ENCODE measurements around the gene CCDC88B.

The CCDC88B gene

DNA sequence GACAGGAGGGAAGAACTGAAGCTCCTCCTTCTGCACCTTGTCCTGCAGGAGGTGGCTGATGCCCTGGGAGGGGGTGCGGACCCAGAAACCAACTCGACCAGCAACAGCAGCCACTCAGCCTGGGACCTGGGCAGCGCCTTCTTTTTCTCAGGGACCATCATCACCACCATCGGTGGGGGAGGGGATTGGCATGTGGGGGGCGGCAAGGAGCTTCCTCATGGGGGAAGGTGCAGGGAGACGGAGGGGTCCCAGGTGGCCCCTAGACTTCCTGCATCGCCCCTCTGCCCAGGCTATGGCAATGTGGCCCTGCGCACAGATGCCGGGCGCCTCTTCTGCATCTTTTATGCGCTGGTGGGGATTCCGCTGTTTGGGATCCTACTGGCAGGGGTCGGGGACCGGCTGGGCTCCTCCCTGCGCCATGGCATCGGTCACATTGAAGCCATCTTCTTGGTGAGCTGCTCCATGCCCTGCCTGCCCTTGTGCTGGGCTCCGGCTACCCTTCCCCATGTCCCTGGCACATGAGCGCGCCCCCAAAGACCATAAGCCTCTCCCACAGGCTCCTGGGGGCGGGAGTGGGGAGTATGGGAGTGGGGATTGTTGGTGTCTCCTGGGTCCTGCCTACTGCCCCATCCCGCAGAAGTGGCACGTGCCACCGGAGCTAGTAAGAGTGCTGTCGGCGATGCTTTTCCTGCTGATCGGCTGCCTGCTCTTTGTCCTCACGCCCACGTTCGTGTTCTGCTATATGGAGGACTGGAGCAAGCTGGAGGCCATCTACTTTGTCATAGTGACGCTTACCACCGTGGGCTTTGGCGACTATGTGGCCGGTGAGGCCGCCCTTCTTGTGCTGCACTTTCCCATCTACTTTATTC lies 42.9 kb upstream of the CCDC88B start:
- no peak overlapping the region for H3K4me3 ChIP-seq (ENCODE audit: low read length in 2 of 2)
- no peaks in the 10 kb centered on the region for H3K9me3 ChIP-seq (ENCODE audit: control insufficient read depth in 2 of 2, low read length in 2 of 2)
- H3K4me1 ChIP-seq (ENCODE audit: control insufficient read depth in 2 of 2, insufficient read depth in 2 of 2, low read length in 2 of 2) = peaks cover 17 to 23% of the 10 kb centered on the region in 2 donors
- H3K9ac ChIP-seq (ENCODE audit: low read depth in 1 of 2, low read length in 2 of 2) = no peak overlapping the region
- H3K27ac ChIP-seq (ENCODE audit: low read depth in 2 of 2, low read length in 2 of 2) = no peak overlapping the region
- peaks cover 57 to 71% of the 10 kb centered on the region in 2 donors for H3K27me3 ChIP-seq (ENCODE audit: control insufficient read depth in 2 of 2, insufficient read depth in 2 of 2, low read length in 2 of 2)
- no peaks in the 10 kb centered on the region for H3K36me3 ChIP-seq (ENCODE audit: control insufficient read depth in 2 of 2, insufficient read depth in 2 of 2, low read length in 2 of 2)

DNA sequence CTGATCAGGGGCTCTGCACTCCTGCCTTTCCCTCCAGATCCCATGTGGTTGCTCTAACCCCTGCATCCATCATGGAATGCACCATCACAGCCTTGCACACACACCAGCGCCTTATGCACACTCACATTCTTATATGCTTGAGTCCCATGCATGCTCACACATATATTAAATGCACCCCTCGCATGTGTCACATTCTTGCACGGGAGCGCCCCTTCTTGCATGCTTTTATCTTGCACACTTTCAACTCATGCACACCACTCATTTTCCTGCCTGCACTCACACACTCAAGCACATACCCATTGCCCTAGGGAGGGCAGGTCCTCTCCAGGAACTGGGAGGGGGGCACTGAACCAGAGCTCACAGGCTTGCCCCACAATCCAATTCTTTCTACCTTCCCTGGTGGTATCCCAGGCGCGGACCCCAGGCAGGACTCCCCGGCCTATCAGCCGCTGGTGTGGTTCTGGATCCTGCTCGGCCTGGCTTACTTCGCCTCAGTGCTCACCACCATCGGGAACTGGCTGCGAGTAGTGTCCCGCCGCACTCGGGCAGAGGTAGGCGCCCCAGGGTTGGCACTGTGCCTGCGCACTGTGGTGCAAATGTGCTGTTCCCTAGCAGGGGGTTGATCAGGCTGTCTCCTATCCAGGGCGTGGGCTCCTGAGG lies 42.2 kb upstream of the CCDC88B start:
- H3K27me3 ChIP-seq (ENCODE audit: control insufficient read depth in 2 of 2, insufficient read depth in 2 of 2, low read length in 2 of 2) = peaks cover 52 to 65% of the 10 kb centered on the region in 2 donors
- no peaks in the 10 kb centered on the region for H3K36me3 ChIP-seq (ENCODE audit: control insufficient read depth in 2 of 2, insufficient read depth in 2 of 2, low read length in 2 of 2)
- no peak overlapping the region for H3K4me3 ChIP-seq (ENCODE audit: low read length in 2 of 2)
- H3K9ac ChIP-seq (ENCODE audit: low read depth in 1 of 2, low read length in 2 of 2) = no peak overlapping the region
- H3K27ac ChIP-seq (ENCODE audit: low read depth in 2 of 2, low read length in 2 of 2) = no peak overlapping the region
- H3K4me1 ChIP-seq (ENCODE audit: control insufficient read depth in 2 of 2, insufficient read depth in 2 of 2, low read length in 2 of 2) = peaks cover 13 to 19% of the 10 kb centered on the region in 2 donors
- H3K9me3 ChIP-seq (ENCODE audit: control insufficient read depth in 2 of 2, low read length in 2 of 2) = no peaks in the 10 kb centered on the region

DNA sequence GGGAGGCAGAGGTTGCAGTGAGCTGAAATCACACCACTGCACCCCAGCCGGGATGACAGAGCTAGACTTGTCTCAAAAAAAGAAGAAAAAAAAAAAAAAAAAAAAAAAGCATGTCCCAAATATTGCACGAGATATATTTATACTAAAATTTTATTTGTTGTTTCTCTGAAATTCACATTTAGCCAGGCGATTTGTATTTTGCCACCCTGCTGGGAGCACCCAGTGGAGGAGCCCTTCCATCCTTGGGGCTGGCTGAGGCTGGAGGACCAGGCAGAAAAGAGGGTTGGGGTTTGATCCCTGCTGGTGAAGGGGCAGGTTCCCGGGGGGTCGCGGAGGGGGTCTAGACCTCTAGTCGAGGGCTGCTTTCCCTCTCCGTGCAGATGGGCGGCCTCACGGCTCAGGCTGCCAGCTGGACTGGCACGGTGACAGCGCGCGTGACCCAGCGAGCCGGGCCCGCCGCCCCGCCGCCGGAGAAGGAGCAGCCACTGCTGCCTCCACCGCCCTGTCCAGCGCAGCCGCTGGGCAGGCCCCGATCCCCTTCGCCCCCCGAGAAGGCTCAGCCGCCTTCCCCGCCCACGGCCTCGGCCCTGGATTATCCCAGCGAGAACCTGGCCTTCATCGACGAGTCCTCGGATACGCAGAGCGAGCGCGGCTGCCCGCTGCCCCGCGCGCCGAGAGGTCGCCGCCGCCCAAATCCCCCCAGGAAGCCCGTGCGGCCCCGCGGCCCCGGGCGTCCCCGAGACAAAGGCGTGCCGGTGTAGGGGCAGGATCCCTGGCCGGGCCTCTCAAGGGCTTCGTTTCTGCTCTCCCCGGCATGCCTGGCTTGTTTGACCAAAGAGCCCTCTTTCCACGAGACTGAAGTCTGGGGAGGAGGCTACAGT lies 40.8 kb upstream of the CCDC88B start:
- Histone ChIP-seq H3K4me3 (ENCODE audit: low read length in 2 of 2) (peak overlapping the region; percentile 20 to 35), H3K9ac (ENCODE audit: low read depth in 1 of 2, low read length in 2 of 2) (peak overlapping the region in 1 of 2 donors; percentile 33), H3K27me3 (ENCODE audit: control insufficient read depth in 2 of 2, insufficient read depth in 2 of 2, low read length in 2 of 2) (peaks cover 43 to 56% of the 10 kb centered on the region in 2 donors), H3K9me3 (ENCODE audit: control insufficient read depth in 2 of 2, low read length in 2 of 2) (no peaks in the 10 kb centered on the region), H3K36me3 (ENCODE audit: control insufficient read depth in 2 of 2, insufficient read depth in 2 of 2, low read length in 2 of 2) (no peaks in the 10 kb centered on the region), H3K4me1 (ENCODE audit: control insufficient read depth in 2 of 2, insufficient read depth in 2 of 2, low read length in 2 of 2) (peaks cover 19 to 24% of the 10 kb centered on the region in 2 donors), H3K27ac (ENCODE audit: low read depth in 2 of 2, low read length in 2 of 2) (no peak overlapping the region)

GRCh38 chr11:64299847-64300648 lies 40.0 kb upstream of the CCDC88B start, which contains the start of gene CATSPERZ:
CATSPERZ (plus strand) TSS chr11:64300358; CDS start chr11:64300411, 53 bp downstream.
- Histone ChIP-seq H3K9me3 (ENCODE audit: control insufficient read depth in 2 of 2, low read length in 2 of 2) (no peaks in the 10 kb centered on the region), H3K4me3 (ENCODE audit: low read length in 2 of 2) (peak within 1 kb of the TSS; percentile 35 to 63), H3K27me3 (ENCODE audit: control insufficient read depth in 2 of 2, insufficient read depth in 2 of 2, low read length in 2 of 2) (peaks cover 41 to 53% of the 10 kb centered on the region in 2 donors), H3K27ac (ENCODE audit: low read depth in 2 of 2, low read length in 2 of 2) (no peak within 1 kb of the TSS), H3K9ac (ENCODE audit: low read depth in 1 of 2, low read length in 2 of 2) (peak within 1 kb of the TSS in 1 of 2 donors; percentile 33), H3K36me3 (ENCODE audit: control insufficient read depth in 2 of 2, insufficient read depth in 2 of 2, low read length in 2 of 2) (no peaks in the 10 kb centered on the region), H3K4me1 (ENCODE audit: control insufficient read depth in 2 of 2, insufficient read depth in 2 of 2, low read length in 2 of 2) (peaks cover 20 to 28% of the 10 kb centered on the region in 2 donors)

- H3K4me1 ChIP-seq (ENCODE audit: control insufficient read depth in 2 of 2, insufficient read depth in 2 of 2, low read length in 2 of 2) = peaks cover 33 to 42% of the 10 kb centered on the region in 2 donors
- peak overlapping the region in 1 of 2 donors; percentile 89 for H3K9ac ChIP-seq (ENCODE audit: low read depth in 1 of 2, low read length in 2 of 2)
- peaks cover 0 to 6% of the 10 kb centered on the region in 2 donors for H3K36me3 ChIP-seq (ENCODE audit: control insufficient read depth in 2 of 2, insufficient read depth in 2 of 2, low read length in 2 of 2)
- peaks cover 10 to 22% of the 10 kb centered on the region in 2 donors for H3K27me3 ChIP-seq (ENCODE audit: control insufficient read depth in 2 of 2, insufficient read depth in 2 of 2, low read length in 2 of 2)
- H3K27ac ChIP-seq (ENCODE audit: low read depth in 2 of 2, low read length in 2 of 2) = peak overlapping the region; percentile 99 to 100
- H3K4me3 ChIP-seq (ENCODE audit: low read length in 2 of 2) = peak overlapping the region; percentile 73 to 84
- no peaks in the 10 kb centered on the region for H3K9me3 ChIP-seq (ENCODE audit: control insufficient read depth in 2 of 2, low read length in 2 of 2)
These were observed 36.6 kb upstream of the CCDC88B start for GRCh38 chr11:64303109-64304031.

DNA sequence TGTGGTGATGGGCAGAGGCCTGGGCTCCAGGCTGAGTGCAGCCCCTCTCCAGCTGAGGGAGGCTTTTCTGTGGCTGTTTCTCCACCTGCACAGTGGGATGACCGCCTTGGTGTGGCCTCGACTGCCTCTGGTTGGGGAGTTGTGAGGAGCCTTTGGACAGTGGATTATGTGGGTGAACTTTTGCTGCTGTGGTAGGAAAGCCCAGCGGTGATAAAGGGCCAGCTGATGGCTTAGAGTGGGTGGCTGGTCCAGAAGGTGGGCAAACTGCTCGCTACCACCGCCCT lies 36.0 kb upstream of the CCDC88B start:
- Histone ChIP-seq H3K9ac (ENCODE audit: low read depth in 1 of 2, low read length in 2 of 2) (peak overlapping the region; percentile 89 to 90), H3K27me3 (ENCODE audit: control insufficient read depth in 2 of 2, insufficient read depth in 2 of 2, low read length in 2 of 2) (peaks cover 8 to 16% of the 10 kb centered on the region in 2 donors), H3K4me1 (ENCODE audit: control insufficient read depth in 2 of 2, insufficient read depth in 2 of 2, low read length in 2 of 2) (peaks cover 33 to 42% of the 10 kb centered on the region in 2 donors), H3K27ac (ENCODE audit: low read depth in 2 of 2, low read length in 2 of 2) (peak overlapping the region; percentile 99 to 100), H3K9me3 (ENCODE audit: control insufficient read depth in 2 of 2, low read length in 2 of 2) (no peaks in the 10 kb centered on the region), H3K4me3 (ENCODE audit: low read length in 2 of 2) (peak overlapping the region; percentile 73 to 84), H3K36me3 (ENCODE audit: control insufficient read depth in 2 of 2, insufficient read depth in 2 of 2, low read length in 2 of 2) (peaks cover 0 to 6% of the 10 kb centered on the region in 2 donors)

- peaks cover 33 to 38% of the 10 kb centered on the region in 2 donors for H3K4me1 ChIP-seq (ENCODE audit: control insufficient read depth in 2 of 2, insufficient read depth in 2 of 2, low read length in 2 of 2)
- peaks cover 0 to 6% of the 10 kb centered on the region in 2 donors for H3K36me3 ChIP-seq (ENCODE audit: control insufficient read depth in 2 of 2, insufficient read depth in 2 of 2, low read length in 2 of 2)
- H3K4me3 ChIP-seq (ENCODE audit: low read length in 2 of 2) = peak overlapping the region; percentile 73 to 84
- H3K27me3 ChIP-seq (ENCODE audit: control insufficient read depth in 2 of 2, insufficient read depth in 2 of 2, low read length in 2 of 2) = peaks cover 8 to 11% of the 10 kb centered on the region in 2 donors
- H3K9ac ChIP-seq (ENCODE audit: low read depth in 1 of 2, low read length in 2 of 2) = peak overlapping the region; percentile 89 to 90
- peak overlapping the region; percentile 99 to 100 for H3K27ac ChIP-seq (ENCODE audit: low read depth in 2 of 2, low read length in 2 of 2)
- H3K9me3 ChIP-seq (ENCODE audit: control insufficient read depth in 2 of 2, low read length in 2 of 2) = no peaks in the 10 kb centered on the region
These were observed 35.5 kb upstream of the CCDC88B start for GRCh38 chr11:64304316-64305072.

- Histone ChIP-seq H3K9ac (ENCODE audit: low read depth in 1 of 2, low read length in 2 of 2) (peak within 1 kb of the TSS; percentile 89 to 90), H3K36me3 (ENCODE audit: control insufficient read depth in 2 of 2, insufficient read depth in 2 of 2, low read length in 2 of 2) (peaks cover 0 to 6% of the 10 kb centered on the region in 2 donors), H3K4me1 (ENCODE audit: control insufficient read depth in 2 of 2, insufficient read depth in 2 of 2, low read length in 2 of 2) (peaks cover 27 to 31% of the 10 kb centered on the region in 2 donors), H3K9me3 (ENCODE audit: control insufficient read depth in 2 of 2, low read length in 2 of 2) (no peaks in the 10 kb centered on the region), H3K27me3 (ENCODE audit: control insufficient read depth in 2 of 2, insufficient read depth in 2 of 2, low read length in 2 of 2) (peaks cover 4 to 5% of the 10 kb centered on the region in 2 donors), H3K4me3 (ENCODE audit: low read length in 2 of 2) (peak within 1 kb of the TSS; percentile 73 to 92), H3K27ac (ENCODE audit: low read depth in 2 of 2, low read length in 2 of 2) (peak within 1 kb of the TSS; percentile 99 to 100)
These were observed 34.8 kb upstream of the CCDC88B start, which contains the start of gene ESRRA for GRCh38 chr11:64305075-64305690. ESRRA (plus strand) TSS chr11:64305524; CDS start chr11:64307180, 1,656 bp downstream.

Data from mucosa of rectum (tissue), 2 donors.